ENCODE measurements around the gene IGSF21. TPM values are rescaled to one million over a fixed set of nuclear protein-coding genes. Genes with fewer than 3 reads are reported as not detected.
"Not testable (repeated sequence)": the region's sequence is repeated elsewhere in the genome, so short reads cannot be mapped to it uniquely, and the experiment has no call there.

Gene IGSF21
- total RNA-seq, 1 donor from 2014 or later, result 1.8 TPM

DNA sequence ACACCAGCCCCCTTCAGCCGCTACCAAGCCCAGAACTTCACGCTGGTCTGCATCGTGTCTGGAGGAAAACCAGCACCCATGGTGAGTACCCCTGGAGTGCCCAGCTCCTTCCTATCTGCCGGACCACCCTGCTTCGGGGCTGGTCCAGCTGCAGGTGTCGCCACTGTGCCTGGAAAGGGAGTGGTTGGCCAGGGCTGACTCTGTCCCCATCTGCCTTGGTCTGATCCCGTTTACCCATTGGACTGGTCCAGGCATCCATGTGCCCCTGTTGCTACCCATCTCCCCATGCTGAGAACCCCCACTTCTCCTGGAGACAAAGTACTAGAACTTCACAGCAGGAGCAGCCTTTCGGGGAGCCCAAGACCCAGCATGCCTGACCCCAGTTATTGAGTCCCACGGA is 254.6 kb downstream of the IGSF21 start:
- DNase-seq (no peak), ATAC-seq (no peak)
- Histone ChIP-seq H3K4me3 (no peak overlapping the region), H3K27me3 (ENCODE audit: low read depth) (peaks cover 6% of the 10 kb centered on the region), H3K36me3 (no peaks in the 10 kb centered on the region), H3K27ac (no peak overlapping the region), H3K9me3 (no peaks in the 10 kb centered on the region), H3K4me1 (no peaks in the 10 kb centered on the region)
- TF ChIP-seq, protein P1, sequence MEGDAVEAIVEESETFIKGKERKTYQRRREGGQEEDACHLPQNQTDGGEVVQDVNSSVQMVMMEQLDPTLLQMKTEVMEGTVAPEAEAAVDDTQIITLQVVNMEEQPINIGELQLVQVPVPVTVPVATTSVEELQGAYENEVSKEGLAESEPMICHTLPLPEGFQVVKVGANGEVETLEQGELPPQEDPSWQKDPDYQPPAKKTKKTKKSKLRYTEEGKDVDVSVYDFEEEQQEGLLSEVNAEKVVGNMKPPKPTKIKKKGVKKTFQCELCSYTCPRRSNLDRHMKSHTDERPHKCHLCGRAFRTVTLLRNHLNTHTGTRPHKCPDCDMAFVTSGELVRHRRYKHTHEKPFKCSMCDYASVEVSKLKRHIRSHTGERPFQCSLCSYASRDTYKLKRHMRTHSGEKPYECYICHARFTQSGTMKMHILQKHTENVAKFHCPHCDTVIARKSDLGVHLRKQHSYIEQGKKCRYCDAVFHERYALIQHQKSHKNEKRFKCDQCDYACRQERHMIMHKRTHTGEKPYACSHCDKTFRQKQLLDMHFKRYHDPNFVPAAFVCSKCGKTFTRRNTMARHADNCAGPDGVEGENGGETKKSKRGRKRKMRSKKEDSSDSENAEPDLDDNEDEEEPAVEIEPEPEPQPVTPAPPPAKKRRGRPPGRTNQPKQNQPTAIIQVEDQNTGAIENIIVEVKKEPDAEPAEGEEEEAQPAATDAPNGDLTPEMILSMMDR (IDR thresholded peaks at IDR 0.05), result no peak
- intact Hi-C loops (cut with DNase I), result no loop called here

DNA sequence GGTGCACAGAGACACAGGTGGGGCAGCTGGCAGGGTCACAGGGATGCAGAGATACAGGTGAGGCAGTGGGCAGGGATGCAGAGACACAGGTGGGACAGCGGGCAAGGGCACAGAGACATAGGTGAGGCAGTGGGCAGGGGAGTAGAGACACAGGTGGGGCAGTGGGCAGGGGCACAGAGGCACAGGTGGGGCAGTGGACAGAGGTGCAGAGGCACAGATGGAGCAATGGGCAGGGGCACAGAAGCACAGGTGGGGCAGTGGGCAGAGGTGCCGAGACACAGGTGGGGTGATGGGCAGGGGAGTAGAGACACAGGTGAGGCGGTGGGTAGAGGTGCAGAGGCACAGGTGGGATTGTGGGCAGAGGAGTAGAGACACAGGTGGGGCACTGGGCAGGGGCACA is 255.8 kb downstream of the IGSF21 start:
- ATAC-seq, result no peak
- Histone ChIP-seq H3K4me3 (no peak overlapping the region), H3K27me3 (ENCODE audit: low read depth) (peaks cover 6% of the 10 kb centered on the region), H3K9me3 (no peaks in the 10 kb centered on the region), H3K4me1 (no peaks in the 10 kb centered on the region), H3K27ac (no peak overlapping the region), H3K36me3 (no peaks in the 10 kb centered on the region)
- TF ChIP-seq, protein P1 (IDR thresholded peaks at IDR 0.05), result no peak
- no peak for DNase-seq
- intact Hi-C loops (cut with DNase I), result no loop called here

DNA sequence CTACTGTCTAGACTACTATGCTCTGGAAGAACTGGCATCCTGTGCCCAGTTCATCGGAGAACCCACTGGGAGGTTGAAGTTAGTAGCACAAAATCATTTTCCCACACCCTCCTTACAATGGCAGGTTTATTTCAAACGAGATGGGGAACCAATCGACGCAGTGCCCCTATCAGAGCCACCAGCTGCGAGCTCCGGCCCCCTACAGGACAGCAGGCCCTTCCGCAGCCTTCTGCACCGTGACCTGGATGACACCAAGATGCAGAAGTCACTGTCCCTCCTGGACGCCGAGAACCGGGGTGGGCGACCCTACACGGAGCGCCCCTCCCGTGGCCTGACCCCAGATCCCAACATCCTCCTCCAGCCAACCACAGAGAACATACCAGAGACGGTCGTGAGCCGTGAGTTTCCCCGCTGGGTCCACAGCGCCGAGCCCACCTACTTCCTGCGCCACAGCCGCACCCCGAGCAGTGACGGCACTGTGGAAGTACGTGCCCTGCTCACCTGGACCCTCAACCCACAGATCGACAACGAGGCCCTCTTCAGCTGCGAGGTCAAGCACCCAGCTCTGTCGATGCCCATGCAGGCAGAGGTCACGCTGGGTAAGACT is 257.6 kb downstream of the IGSF21 start:
- intact Hi-C loops (cut with DNase I), result no loop called here
- Histone ChIP-seq H3K4me1 (no peaks in the 10 kb centered on the region), H3K9me3 (no peaks in the 10 kb centered on the region), H3K27ac (no peak overlapping the region), H3K27me3 (ENCODE audit: low read depth) (no peaks in the 10 kb centered on the region), H3K36me3 (no peaks in the 10 kb centered on the region), H3K4me3 (no peak overlapping the region)
- DNase-seq (no peak), ATAC-seq (no peak)
- TF ChIP-seq, protein P1 (IDR thresholded peaks at IDR 0.05), result no peak

DNA sequence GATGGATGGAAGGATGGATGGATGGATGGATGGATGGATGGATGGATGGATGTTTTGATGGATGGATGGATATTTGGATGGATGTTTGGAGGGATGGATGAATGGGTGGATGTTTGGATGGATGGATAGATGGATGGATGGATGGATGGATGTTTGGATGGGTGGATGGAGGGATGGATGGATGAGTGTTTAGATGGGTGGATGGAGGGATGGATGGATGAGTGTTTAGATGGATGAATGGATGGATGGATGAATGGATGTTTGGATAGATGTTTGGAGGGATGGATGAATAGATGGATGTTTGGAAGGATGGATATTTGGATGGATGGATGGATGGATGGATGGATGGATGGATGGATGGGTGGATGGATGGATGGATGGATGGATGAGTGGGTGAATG is 264.9 kb downstream of the IGSF21 start:
- H3K27ac ChIP-seq; ATAC-seq; intact Hi-C loops (cut with DNase I); H3K27me3 ChIP-seq (ENCODE audit: low read depth); DNase-seq; H3K4me3 ChIP-seq; H3K4me1 ChIP-seq; H3K9me3 ChIP-seq; H3K36me3 ChIP-seq: not testable (repeated sequence)

DNA sequence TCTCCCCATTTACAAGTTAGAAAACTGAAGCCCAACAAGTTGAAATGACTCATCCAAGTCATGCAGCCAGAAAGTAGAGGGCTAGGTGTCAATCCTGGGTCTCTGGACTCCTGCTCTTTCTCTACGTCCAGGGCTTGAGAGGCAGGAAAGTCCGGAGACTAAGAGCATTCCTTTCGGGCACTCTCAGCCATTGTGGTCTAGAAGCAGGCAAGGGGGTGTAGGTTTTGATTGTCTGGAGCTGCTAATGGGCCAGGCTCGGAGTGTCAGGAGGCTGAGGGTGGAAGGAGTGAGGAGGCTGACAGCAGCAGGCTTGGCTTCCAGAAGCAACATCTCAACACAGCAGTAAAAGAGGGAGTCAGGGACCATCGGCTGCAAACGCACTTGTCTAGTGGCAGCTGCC is 265.6 kb downstream of the IGSF21 start:
- ATAC-seq (no peak), DNase-seq (no peak)
- H3K4me1 ChIP-seq, result no peaks in the 10 kb centered on the region
- H3K27me3 ChIP-seq (ENCODE audit: low read depth), result peaks cover 7% of the 10 kb centered on the region
- TF ChIP-seq, protein P1 (IDR thresholded peaks at IDR 0.05), result no peak
- intact Hi-C loops (cut with DNase I), result no loop called here
- H3K36me3 ChIP-seq, result no peaks in the 10 kb centered on the region
- H3K9me3 ChIP-seq, result no peaks in the 10 kb centered on the region
- no peak overlapping the region for H3K4me3 ChIP-seq
- H3K27ac ChIP-seq, result no peak overlapping the region

DNA sequence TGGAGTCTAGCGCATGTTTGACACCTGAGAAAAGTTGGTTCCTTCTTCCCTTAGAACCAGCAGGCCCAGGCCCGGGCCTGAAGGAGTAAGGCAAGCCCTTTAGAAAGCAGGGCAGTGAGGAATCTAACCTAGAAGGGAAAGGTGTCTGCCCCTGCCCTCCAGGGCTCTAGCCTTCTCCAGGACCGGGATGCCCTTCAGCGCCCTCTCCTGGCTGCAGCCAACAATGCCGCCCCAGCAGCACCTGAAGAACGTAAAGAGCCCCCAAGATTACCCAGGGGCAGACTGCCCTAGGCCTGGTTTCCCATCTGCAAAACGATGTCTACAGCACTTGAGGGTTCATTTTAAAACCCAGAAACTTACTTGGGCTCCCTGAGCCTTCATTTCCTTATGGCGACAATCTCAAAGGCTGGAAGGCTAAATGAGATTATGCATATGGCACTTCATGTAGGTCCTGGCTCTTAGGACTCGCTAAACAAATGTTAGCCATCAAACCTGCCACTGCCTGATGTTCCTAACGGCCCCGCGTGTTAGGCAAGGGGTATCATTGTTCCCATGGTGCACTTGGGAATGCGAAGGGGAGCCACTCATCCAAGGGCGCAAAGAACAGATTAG is 266.4 kb downstream of the IGSF21 start:
- TF ChIP-seq, protein P1 (IDR thresholded peaks at IDR 0.05), result peak; percentile 34
- DNase-seq, result no peak
- no peaks in the 10 kb centered on the region for H3K9me3 ChIP-seq
- no peaks in the 10 kb centered on the region for H3K36me3 ChIP-seq
- intact Hi-C loops (cut with DNase I), result no loop called here
- peaks cover 7% of the 10 kb centered on the region for H3K27me3 ChIP-seq (ENCODE audit: low read depth)
- no peak overlapping the region for H3K27ac ChIP-seq
- H3K4me1 ChIP-seq, result no peaks in the 10 kb centered on the region
- no peak for ATAC-seq
- H3K4me3 ChIP-seq, result no peak overlapping the region
